HFFc6 (cell line): Measurements from ENCODE around the gene SLC22A23. TPM values are rescaled to one million over a fixed set of nuclear protein-coding genes. Genes with fewer than 3 reads are reported as not detected.

ENCODE experiments used
- DNase-seq: peaks from one replicate; pipeline ENCODE4 v3.0.0-alpha.2; 2018
- H3K27ac Mint-ChIP-seq: 2 replicates; pipeline ENCODE4 v1.8.0; 2020; ENCODE audit warnings: mild to moderate bottlenecking, mixed read lengths
- H3K27me3 Mint-ChIP-seq: 2 replicates; pipeline ENCODE4 v1.8.0; 2021; ENCODE audit warnings: mild to moderate bottlenecking, moderate library complexity, mixed read lengths; ENCODE audit not compliant: insufficient read depth
- H3K36me3 Mint-ChIP-seq: 2 replicates; pipeline ENCODE4 v1.8.0; 2021; ENCODE audit warnings: low read depth, mixed read lengths
- H3K4me1 Mint-ChIP-seq: 2 replicates; pipeline ENCODE4 v1.8.0; 2020; ENCODE audit warnings: low read depth, mixed read lengths
- H3K4me3 Mint-ChIP-seq: 2 replicates; pipeline ENCODE4 v1.8.0; 2020; ENCODE audit warnings: mild to moderate bottlenecking, moderate library complexity, mixed read lengths
- H3K9me3 Mint-ChIP-seq: 2 replicates; pipeline ENCODE4 v1.8.0; 2020; ENCODE audit warnings: mild to moderate bottlenecking, mixed read lengths
- CTCF ChIP-seq: fragments of 200-600 bp; sonication (generic); IDR thresholded peaks from 2 replicates; pipeline ENCODE4 v1.5.0; 2021; ENCODE audit warnings: antibody characterized with exemption, mild to moderate bottlenecking
- total RNA-seq, 6 experiments: library from RNA; stranded (reverse); fragmentation: NEBNext Ultra II Directional; extraction: Animal tissue kit (Norgen Biotek cat#: 25700); gene quantifications; 2 replicates in 1 of 6; 3 replicates in 5 of 6; pipeline ENCODE4 v1.2.3, GENCODE V29; 2021

SLC22A23 gene
- total RNA-seq, 6 experiments from 2014 or later = 0.10 to 0.55 (median 0.21) TPM

GRCh38 chr6:3433005-3433404, 23.8 kb downstream of the SLC22A23 start:
- DNase-seq = no peak
- no peak overlapping the region for H3K4me3 Mint-ChIP-seq
- no peaks in the 10 kb centered on the region for H3K4me1 Mint-ChIP-seq
- no peak overlapping the region for H3K27ac Mint-ChIP-seq
- H3K36me3 Mint-ChIP-seq = 0 out of 2 replicates have a peak, but pooled peaks cover 4% of the 10 kb centered on the region
- no peak for TF ChIP-seq CTCF
- H3K27me3 Mint-ChIP-seq = peaks cover 18% of the 10 kb centered on the region
- 0 out of 2 replicates have a peak, but pooled peaks cover 8% of the 10 kb centered on the region for H3K9me3 Mint-ChIP-seq

- H3K27me3 Mint-ChIP-seq = peaks cover 16% of the 10 kb centered on the region
- TF ChIP-seq CTCF = no peak
- H3K4me1 Mint-ChIP-seq = no peaks in the 10 kb centered on the region
- H3K4me3 Mint-ChIP-seq = no peak overlapping the region
- 0 out of 2 replicates have a peak, but pooled peaks cover 4% of the 10 kb centered on the region for H3K36me3 Mint-ChIP-seq
- no peak overlapping the region for H3K27ac Mint-ChIP-seq
- 0 out of 2 replicates have a peak, but pooled peaks cover 8% of the 10 kb centered on the region for H3K9me3 Mint-ChIP-seq
- no peak for DNase-seq
Observed at GRCh38 chr6:3432416-3432815, 24.4 kb downstream of the SLC22A23 start.

GRCh38 chr6:3431994-3432393, 24.9 kb downstream of the SLC22A23 start:
- no peak for TF ChIP-seq CTCF
- Mint-ChIP-seq H3K27ac (no peak overlapping the region), H3K4me3 (no peak overlapping the region), H3K27me3 (peaks cover 18% of the 10 kb centered on the region), H3K4me1 (no peaks in the 10 kb centered on the region), H3K9me3 (0 out of 2 replicates have a peak, but pooled peaks cover 8% of the 10 kb centered on the region), H3K36me3 (0 out of 2 replicates have a peak, but pooled peaks cover 4% of the 10 kb centered on the region)
- no peak for DNase-seq

- no peaks in the 10 kb centered on the region for H3K4me1 Mint-ChIP-seq
- no peaks in the 10 kb centered on the region for H3K36me3 Mint-ChIP-seq
Observed at GRCh38 chr6:3429211-3429610, 27.6 kb downstream of the SLC22A23 start.

GRCh38 chr6:3428700-3429099, 28.1 kb downstream of the SLC22A23 start:
- Mint-ChIP-seq H3K36me3 (no peaks in the 10 kb centered on the region), H3K27me3 (peaks cover 18% of the 10 kb centered on the region), H3K9me3 (no peaks in the 10 kb centered on the region), H3K27ac (no peak overlapping the region), H3K4me3 (no peak overlapping the region), H3K4me1 (no peaks in the 10 kb centered on the region)
- TF ChIP-seq CTCF = no peak
- no peak for DNase-seq

More at GRCh38 chr6:3429211-3429610, 27.6 kb downstream of the SLC22A23 start:
- Mint-ChIP-seq H3K9me3 (no peaks in the 10 kb centered on the region), H3K27me3 (peaks cover 14% of the 10 kb centered on the region), H3K27ac (no peak overlapping the region), H3K4me3 (no peak overlapping the region)
- no peak for DNase-seq
- TF ChIP-seq CTCF = no peak

GRCh38 chr6:3428247-3428646, 28.6 kb downstream of the SLC22A23 start:
- Mint-ChIP-seq H3K27ac (no peak overlapping the region), H3K4me1 (no peaks in the 10 kb centered on the region), H3K4me3 (no peak overlapping the region), H3K9me3 (no peaks in the 10 kb centered on the region), H3K36me3 (no peaks in the 10 kb centered on the region), H3K27me3 (peaks cover 19% of the 10 kb centered on the region)
- no peak for DNase-seq
- no peak for TF ChIP-seq CTCF
